T-helper 22 cell (primary cell): ENCODE data around the gene SECTM1.

Experiments
- DNase-seq: peaks from one replicate; pipeline ENCODE4 v3.0.0-alpha.2; 2020; ENCODE audit warnings: low read depth

SECTM1 gene

GRCh38 chr17:82298538-82299421, 34.8 kb downstream of the SECTM1 start:
- no peak for DNase-seq

GRCh38 chr17:82297714-82298537, 35.6 kb downstream of the SECTM1 start:
- DNase-seq: peak; percentile 96

GRCh38 chr17:82297280-82297713, 36.3 kb downstream of the SECTM1 start:
- DNase-seq: peak; percentile 90

- no peak for DNase-seq
These were observed 36.9 kb downstream of the SECTM1 start for GRCh38 chr17:82296511-82297279.

- DNase-seq: no peak
These were observed 38.1 kb downstream of the SECTM1 start for GRCh38 chr17:82295472-82295814.

- no peak for DNase-seq
These were observed 39.3 kb downstream of the SECTM1 start for GRCh38 chr17:82294064-82294773.

- DNase-seq: peak; percentile 88
These were observed 41.1 kb downstream of the SECTM1 start for GRCh38 chr17:82292251-82293154.

- DNase-seq: no peak
These were observed 41.9 kb downstream of the SECTM1 start for GRCh38 chr17:82291582-82292250.

GRCh38 chr17:82287868-82288801, 45.4 kb downstream of the SECTM1 start:
- no peak for DNase-seq

GRCh38 chr17:82287013-82287867, 46.3 kb downstream of the SECTM1 start:
- no peak for DNase-seq

- no peak for DNase-seq
These were observed 48.4 kb downstream of the SECTM1 start for GRCh38 chr17:82285141-82285540.

- DNase-seq: no peak
These were observed 50.3 kb downstream of the SECTM1 start for GRCh38 chr17:82283208-82283749.

- no peak for DNase-seq
These were observed 51.0 kb downstream of the SECTM1 start for GRCh38 chr17:82282239-82283207.

GRCh38 chr17:82281502-82282238, 51.9 kb downstream of the SECTM1 start:
- no peak for DNase-seq

- no peak for DNase-seq
These were observed 52.5 kb downstream of the SECTM1 start for GRCh38 chr17:82281076-82281475.

- DNase-seq: no peak
These were observed 53.0 kb downstream of the SECTM1 start for GRCh38 chr17:82280537-82280936.
